Measurements from ENCODE around the gene IFT74.
"Not testable (repeated sequence)": the region's sequence is repeated elsewhere in the genome, so short reads cannot be mapped to it uniquely, and the experiment has no call there.

The IFT74 gene

DNA sequence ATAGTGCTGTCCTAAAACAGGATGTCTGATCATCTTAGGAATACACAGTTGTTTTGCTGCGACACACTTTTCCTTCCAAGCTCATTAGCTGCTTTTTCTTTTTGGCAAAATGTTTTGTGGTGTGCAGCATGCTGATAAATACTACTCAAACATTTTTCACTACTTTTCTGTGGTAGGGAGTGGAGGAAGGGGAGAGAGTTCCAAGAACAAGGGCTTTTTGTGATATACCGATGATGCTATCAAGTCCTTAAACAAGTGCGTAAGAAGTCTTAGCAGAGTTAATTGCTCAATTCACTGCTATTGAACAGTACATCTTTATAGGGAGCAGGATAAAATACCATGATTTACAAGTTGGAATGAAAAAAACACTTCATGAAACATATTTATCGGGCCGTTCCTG, 129.2 kb downstream of the IFT74 start:
- DNase-seq: no peak

DNA sequence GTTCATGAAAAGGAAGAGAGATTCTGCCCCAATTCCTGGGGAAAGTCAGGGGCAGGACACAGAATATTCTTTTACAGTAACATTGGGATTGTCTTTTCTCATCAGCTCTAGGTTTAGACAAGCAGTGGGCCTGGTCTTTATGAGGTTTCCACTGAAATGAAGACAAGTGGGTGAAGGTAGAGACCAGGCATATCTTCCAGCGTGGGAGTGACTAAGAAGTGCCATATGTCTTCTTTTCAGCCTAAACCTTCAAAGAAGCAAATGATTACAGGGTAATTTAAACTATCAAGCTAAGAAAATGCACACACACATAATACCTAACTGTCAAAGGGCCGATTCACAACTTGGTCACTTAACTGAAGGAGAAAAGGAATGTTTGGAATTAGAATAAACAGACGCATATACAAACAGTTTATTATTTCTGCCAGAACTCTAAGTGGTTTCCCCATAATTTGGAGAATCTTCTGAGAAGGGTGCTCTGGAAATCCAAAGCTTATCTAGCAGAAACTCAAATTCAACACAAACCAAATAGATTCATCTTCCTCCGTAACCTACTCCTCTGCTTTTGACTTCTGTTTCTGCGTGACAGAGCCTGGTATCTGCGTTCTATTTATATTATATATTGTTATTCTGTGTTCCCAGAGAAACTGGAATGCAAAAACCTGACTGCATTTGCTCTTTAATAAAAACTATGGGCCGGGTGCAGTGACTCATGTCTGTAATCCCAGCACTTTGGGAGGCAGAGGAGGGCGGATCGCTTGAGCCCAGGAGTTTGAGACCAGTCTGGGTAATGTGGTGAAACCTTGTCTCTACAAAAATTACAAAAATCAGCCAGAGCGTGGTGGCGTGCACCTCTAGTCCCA, 130.8 kb downstream of the IFT74 start:
- no peak for DNase-seq

DNA sequence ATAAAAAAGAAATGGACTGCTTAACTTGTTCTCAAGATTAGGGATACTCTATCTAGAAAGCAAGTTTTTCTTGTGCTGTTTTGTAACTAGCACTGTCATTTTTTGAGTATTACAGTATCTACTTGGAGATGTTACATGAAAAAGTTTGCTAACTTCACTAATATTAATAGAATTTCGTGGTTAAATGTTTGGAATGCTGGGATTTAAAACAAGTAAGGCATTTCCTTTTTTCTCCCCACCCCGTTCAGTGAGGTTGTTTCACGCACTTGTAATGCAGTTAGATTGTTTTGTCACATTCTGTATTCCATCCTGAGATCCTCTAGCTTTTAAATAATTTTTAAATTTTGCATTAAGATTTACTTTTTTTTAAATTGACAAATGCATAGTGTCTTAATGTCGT, 132.8 kb downstream of the IFT74 start:
- DNase-seq: no peak

DNA sequence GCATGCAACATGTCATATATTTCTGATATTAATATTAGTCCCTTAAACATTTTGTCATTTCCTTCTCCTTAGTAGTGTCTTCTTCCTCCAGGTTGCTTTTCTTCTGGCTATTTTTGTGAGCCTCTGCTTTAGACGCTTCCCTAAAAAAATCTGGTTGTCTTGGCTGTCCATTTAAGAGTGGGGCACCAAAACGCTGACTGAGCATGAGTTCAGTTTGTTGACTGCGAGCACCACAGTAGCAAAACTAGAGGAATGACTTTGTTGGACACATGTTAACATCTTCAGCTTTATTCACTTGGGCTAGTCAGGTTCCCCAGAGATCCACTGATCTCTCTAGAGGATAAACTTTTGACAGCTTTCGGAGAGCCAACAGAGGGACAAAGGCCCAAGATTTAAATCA, 133.5 kb downstream of the IFT74 start:
- DNase-seq: no peak

DNA sequence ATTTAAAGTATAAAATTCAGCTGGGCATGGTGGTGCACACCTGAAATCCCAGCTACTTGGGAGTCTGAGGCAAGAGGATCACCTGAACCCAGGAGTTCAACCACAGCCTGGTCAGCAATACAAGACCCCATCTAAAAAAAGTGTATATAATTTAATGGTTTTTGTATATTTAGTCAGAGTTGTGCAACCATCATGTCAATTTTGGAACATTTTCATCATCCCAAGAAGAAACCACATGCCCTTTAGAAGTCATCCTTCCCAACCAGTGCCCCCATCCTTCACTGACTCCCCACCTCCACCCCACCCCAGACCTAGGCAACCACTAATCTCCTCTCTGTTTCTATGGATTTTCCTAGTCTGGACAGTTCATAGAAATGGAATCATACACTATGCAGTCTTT, 134.0 kb downstream of the IFT74 start:
- DNase-seq: no peak

DNA sequence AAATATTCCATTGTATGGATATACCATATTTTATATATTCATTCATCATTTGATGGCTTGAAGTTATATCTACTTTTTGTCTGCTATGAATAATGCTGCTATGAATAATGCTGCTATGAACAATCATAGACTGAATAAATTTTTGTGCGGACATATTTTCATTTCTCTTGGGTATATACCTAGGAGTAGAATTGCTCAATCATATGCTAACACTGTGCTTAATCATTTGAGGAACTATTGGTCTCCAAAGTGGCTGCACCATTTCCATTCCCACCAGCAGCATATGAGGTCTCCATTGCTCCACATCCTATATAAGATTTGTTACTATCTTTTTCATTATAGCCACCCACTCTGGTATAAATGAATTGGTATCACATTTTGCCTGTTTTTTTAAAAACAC, 134.5 kb downstream of the IFT74 start:
- no peak for DNase-seq

DNA sequence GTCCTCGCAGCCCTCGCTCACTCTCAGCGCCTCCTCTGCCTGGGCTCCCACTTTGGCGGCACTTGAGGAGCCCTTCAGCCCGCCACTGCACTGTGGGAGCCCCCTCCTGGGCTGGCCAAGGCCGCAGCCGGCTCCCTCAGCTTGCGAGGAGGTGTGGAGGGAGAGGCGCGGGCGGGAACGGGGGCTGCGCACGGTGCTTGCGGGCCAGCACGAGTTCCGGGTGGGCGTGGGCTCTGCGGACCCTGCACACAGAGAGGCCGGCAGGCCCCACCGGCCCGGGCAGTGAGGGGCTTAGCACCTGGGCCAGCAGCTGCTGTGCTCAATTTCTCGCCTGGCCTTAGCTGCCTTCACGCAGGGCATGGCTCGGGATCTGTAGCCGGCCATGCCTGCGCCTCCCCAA, 136.3 kb downstream of the IFT74 start:
- not testable (repeated sequence) for DNase-seq

DNA sequence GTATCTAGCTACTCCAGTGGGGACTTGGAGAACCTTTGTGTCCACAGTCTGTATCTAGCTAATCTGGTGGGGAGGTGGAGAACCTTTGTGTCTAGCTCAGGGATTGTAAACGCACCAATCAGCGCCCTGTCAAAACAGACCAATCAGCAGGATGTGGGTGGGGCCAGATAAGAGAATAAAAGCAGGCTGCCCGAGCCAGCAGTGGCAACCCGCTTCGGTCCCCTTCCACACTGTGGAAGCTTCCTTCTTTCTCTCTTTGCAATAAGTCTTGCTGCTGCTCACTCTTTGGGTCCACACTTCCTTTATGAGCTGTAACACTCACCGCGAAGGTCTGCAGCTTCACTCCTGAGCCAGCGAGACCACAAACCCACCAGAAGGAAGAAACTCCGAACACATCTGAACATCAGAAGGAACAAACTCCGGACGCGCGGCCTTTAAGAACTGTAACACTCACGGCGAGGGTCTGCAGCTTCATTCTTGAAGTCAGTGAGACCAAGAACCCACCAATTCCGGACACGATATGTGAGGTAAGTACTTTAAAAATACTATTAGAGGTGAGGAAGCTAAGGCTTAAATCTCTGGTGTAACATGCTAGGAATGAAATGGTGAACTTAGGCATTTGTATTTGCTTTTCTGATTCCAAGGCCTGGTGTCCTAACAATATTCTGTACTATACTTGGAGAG, 137.3 kb downstream of the IFT74 start:
- not testable (repeated sequence) for DNase-seq

DNA sequence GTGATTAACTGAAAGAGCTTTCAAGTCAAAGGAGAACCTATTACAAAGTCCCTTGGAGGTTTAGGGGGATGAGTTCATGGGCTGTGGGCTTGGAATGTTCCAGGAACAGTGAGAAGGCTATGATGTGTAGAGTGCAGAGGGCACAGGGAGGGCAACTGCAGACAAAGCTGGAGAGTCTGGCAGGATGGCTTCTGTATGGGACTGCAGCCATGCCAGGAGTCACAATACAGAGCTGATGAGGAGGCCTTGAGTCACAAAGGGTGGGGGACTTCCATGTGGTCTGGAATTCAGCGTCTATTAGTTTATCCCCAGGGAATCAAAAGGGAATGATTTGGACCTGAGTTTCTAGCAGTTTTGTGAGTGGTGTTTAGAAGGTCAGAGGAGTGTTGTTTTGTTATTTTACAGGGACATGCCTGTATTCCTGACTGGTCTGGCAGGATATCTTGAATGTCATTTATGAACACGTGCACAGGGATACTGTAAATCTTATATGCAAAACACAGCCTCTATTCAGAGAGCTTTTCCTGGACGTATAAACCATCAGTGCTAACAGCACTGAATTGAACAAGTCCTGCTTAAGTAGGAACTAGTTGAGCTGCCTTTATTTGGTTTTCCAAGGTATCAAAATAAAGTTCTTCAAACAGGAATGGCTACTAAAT, 138.6 kb downstream of the IFT74 start:
- no peak for DNase-seq

DNA sequence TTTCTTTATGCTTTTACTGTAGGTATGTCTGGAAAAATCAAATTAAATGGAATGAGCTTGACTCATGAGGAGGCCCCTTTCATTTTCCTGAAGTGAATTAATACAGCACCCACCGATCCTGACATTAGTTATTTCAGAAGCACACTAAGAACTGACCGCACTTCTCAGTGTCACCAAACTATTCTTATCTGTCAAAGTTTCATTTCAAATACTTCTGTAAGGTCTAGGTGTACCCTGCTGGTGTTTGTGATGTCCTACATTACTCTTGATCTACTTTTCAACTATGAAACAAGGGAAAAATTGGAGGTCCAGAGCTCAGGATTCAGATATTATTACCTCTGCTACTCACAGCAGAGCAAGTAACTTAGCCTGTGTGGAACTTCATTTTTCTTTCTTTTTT, 151.0 kb downstream of the IFT74 start:
- DNase-seq: no peak

DNA sequence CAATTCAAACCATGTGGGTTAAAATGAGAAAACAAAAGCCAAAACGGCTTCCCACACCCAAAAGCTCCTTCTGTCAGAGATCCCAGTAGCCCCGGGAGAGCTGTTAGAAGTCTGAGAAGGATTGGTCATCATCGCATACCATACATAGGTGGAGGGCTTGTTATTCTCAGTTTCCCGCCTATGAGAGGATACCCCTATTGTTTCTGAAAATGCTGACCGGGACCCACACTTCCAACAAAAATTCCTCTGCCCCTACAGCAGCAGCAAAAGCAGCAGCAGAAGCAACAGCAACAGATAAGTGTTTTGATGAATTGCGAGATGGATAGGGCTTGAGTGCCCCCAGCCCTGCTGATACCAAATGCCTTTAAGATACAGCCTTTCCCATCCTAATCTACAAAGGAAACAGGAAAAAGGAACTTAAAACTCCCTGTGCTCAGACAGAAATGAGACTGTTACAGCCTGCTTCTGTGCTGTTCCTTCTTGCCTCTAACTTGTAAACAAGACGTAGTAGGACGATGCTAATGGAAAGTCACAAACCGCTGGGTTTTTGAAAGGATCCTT, 152.8 kb downstream of the IFT74 start, which contains the start of gene TEK:
Gene TEK (plus strand): TSS at position 245 of the 561 bp plus-strand sequence. CDS start 366 bp downstream, outside the sequence.
- DNase-seq: no peak

DNA sequence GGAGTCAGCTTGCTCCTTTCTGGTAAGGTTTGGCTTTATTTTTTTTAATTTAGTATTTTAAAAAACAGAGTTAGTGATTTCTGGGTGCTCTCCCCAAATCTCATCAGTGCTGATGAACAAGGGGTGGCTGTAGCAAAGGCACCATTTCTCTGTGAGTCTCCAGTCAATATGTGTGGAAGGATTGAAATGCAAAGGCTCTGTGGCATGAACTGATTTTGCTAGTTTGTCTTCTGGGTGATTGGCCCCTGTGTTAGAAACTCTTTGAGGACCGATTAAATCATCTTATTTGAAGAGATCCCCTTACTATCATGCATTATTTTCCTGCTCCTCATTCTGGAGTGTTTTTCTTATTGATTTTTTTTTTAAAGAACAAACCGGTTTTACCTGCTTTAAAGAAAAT, 153.4 kb downstream of the IFT74 start:
- DNase-seq: no peak

DNA sequence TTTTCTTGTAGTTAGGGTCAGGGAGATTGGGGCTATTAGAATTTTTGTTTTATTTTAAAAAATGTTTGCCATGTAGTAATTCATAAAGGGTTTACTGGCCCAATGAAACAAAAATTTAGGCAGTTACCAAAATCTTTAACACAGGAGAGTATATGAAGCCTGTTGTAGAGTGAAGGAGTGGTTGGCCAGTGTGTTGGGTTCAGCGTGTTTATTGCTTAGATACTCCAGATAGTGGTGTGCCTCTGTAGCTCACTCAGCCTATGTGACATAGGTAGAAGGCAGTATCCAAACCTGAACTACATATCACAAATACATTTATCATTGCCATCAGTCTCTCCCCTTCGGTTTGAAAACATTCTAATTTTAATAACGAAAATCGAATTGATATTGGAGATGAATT, 154.0 kb downstream of the IFT74 start:
- DNase-seq: no peak

DNA sequence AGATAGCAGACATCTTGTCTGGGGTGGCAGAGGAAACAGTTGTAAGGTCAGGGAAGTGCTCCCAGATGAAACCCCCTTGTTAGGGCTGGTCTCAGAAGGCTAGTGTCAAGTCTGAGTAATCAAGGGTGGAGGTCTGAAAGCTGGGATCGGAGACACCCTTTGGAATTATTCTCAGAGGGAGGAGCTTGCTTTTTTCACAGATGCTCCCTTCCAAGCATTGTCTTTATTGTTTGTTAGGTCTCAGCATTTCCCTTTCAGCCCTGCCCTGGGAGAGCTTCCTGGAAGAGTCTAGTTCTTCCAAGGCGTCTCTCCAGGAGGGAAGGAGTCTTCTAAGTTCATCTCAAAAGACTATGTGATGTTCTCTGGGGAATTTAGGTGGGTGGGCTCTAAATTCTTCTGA, 156.0 kb downstream of the IFT74 start:
- no peak for DNase-seq
